Trophoblast cell (in vitro differentiated cells and primary cell): ENCODE data around the gene SMYD3.
"Not testable (repeated sequence)": the region's sequence is repeated elsewhere in the genome, so short reads cannot be mapped to it uniquely, and the experiment has no call there.

ENCODE experiments used
- DNase-seq, 2 donors: peaks; one replicate each; pipeline ENCODE4 v3.0.0-alpha.2; 2016
- H2AFZ ChIP-seq: 2 replicates; pipeline ENCODE4 v1.6.1; 2013; ENCODE audit warnings: low read length, moderate library complexity, mild to moderate bottlenecking; ENCODE audit not compliant: insufficient read depth, poor library complexity
- H2AK5ac ChIP-seq: 2 replicates; pipeline ENCODE4 v1.6.1; 2013; ENCODE audit warnings: mild to moderate bottlenecking, low read length
- H2BK120ac ChIP-seq: 2 replicates; pipeline ENCODE4 v1.6.1; 2013; ENCODE audit warnings: low read length, mild to moderate bottlenecking, moderate library complexity; ENCODE audit not compliant: insufficient read depth, poor library complexity
- H2BK12ac ChIP-seq: 2 replicates; pipeline ENCODE4 v1.6.1; 2013; ENCODE audit warnings: mild to moderate bottlenecking, low read length, moderate library complexity
- H2BK5ac ChIP-seq: 2 replicates; pipeline ENCODE4 v1.6.1; 2013; ENCODE audit warnings: low read length, low read depth, moderate library complexity, mild to moderate bottlenecking; ENCODE audit not compliant: poor library complexity
- H3K14ac ChIP-seq: 2 replicates; pipeline ENCODE4 v1.6.1; 2013; ENCODE audit warnings: mild to moderate bottlenecking, low read length
- H3K18ac ChIP-seq: 2 replicates; pipeline ENCODE4 v1.6.1; 2013; ENCODE audit warnings: mild to moderate bottlenecking, low read length
- H3K23ac ChIP-seq: 2 replicates; pipeline ENCODE4 v1.6.1; 2013; ENCODE audit warnings: low read length
- H3K27ac ChIP-seq: 2 replicates; pipeline ENCODE4 v1.5.1; 2013; ENCODE audit warnings: low read depth, mild to moderate bottlenecking, inconsistent platforms, low read length, moderate library complexity
- H3K27me3 ChIP-seq: 2 replicates; pipeline ENCODE4 v1.6.1; 2013; ENCODE audit warnings: inconsistent platforms, mild to moderate bottlenecking, low read length, moderate library complexity; ENCODE audit not compliant: insufficient read depth
- H3K36me3 ChIP-seq, 2 experiments: 1 replicate in 1 of 2; 2 replicates in 1 of 2; pipeline ENCODE4 v1.6.1; 2013; ENCODE audit warnings: low read length in 2 of 2, mild to moderate bottlenecking in 2 of 2, moderate library complexity in 1 of 2; ENCODE audit not compliant: insufficient read depth in 2 of 2, control insufficient read depth in 1 of 2
- H3K4ac ChIP-seq: 2 replicates; pipeline ENCODE4 v1.6.1; 2013; ENCODE audit warnings: low read depth, mild to moderate bottlenecking, low read length, moderate library complexity
- H3K4me1 ChIP-seq, 2 experiments: 1 replicate in 1 of 2; 2 replicates in 1 of 2; pipeline ENCODE4 v1.6.1; 2013; ENCODE audit warnings: low read length in 2 of 2, mild to moderate bottlenecking in 2 of 2, moderate library complexity in 1 of 2; ENCODE audit not compliant: insufficient read depth in 2 of 2, control insufficient read depth in 1 of 2
- H3K4me2 ChIP-seq: 2 replicates; pipeline ENCODE4 v1.6.1; 2013; ENCODE audit warnings: inconsistent platforms, mild to moderate bottlenecking, low read length, moderate library complexity
- H3K4me3 ChIP-seq: 2 replicates; pipeline ENCODE4 v1.5.1; 2013; ENCODE audit warnings: mild to moderate bottlenecking, low read depth, low read length, inconsistent platforms
- H3K79me1 ChIP-seq: one replicate; pipeline ENCODE4 v1.6.1; 2013; ENCODE audit warnings: low read length
- H3K79me2 ChIP-seq: 2 replicates; pipeline ENCODE4 v1.6.1; 2013; ENCODE audit warnings: low read length, mild to moderate bottlenecking; ENCODE audit not compliant: control insufficient read depth, insufficient read depth, poor library complexity
- H3K9ac ChIP-seq: 2 replicates; pipeline ENCODE4 v1.6.1; 2013; ENCODE audit warnings: mild to moderate bottlenecking, low read length
- H3K9me3 ChIP-seq: 2 replicates; pipeline ENCODE4 v1.6.1; 2013; ENCODE audit warnings: low read depth, mild to moderate bottlenecking, control low read depth, inconsistent platforms, low read length; ENCODE audit not compliant: insufficient read depth
- H4K12ac ChIP-seq: 2 replicates; pipeline ENCODE4 v1.6.1; 2013; ENCODE audit warnings: low read depth, mild to moderate bottlenecking, low read length, moderate library complexity
- H4K8ac ChIP-seq: 2 replicates; pipeline ENCODE4 v1.6.1; 2013; ENCODE audit warnings: low read depth, mild to moderate bottlenecking, low read length, moderate library complexity
- H4K91ac ChIP-seq: one replicate; pipeline ENCODE4 v1.6.1; 2013; ENCODE audit warnings: low read depth, mild to moderate bottlenecking, low read length, moderate library complexity
- WGBS: extraction: QIAGEN DNeasy Blood & Tissue Kit; methylation state at CpG from one replicate; pipeline ENCODE4 v1.1.7; 2013; ENCODE audit warnings: missing lambda C conversion rate; ENCODE audit not compliant: insufficient read length, insufficient coverage; ENCODE audit errors: extremely low coverage; 5-methylcytosine and 5-hydroxymethylcytosine counted together

SMYD3 gene

DNA sequence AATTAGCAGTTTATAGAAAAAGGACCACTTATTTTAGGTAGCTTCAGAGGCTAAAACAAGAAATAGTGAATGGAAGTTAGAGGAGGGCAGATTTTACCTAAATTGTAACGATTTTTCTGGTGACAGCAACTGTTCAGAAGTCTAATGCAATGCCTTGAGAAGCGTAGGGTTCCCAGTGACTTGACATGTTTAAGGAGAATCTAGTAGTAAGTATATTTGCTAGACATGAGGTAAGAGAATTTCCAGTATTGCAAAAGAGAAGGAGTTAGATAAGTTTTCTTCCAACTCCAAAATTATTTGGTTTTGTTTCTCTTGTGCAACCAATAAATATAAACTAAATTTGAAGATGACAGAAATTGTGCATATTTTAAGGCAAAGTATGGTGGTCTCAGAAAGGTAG, 140.0 kb downstream of the SMYD3 start:
- Histone ChIP-seq H4K12ac (no peak overlapping the region), H3K27me3 (no peaks in the 10 kb centered on the region), H3K18ac (no peak overlapping the region), H3K9ac (no peak overlapping the region), H2BK12ac (no peak overlapping the region), H3K79me1 (no peaks in the 10 kb centered on the region), H3K4me1 (no peaks in the 10 kb centered on the region), H3K27ac (no peak overlapping the region), H2AFZ (no peak overlapping the region), H2BK5ac (no peak overlapping the region), H3K4me3 (no peak overlapping the region), H3K4ac (no peak overlapping the region), H3K9me3 (no peaks in the 10 kb centered on the region), H3K79me2 (no peaks in the 10 kb centered on the region), H3K36me3 (no peaks in the 10 kb centered on the region), H4K91ac (no peak overlapping the region), H3K23ac (no peak overlapping the region), H2BK120ac (no peak overlapping the region), H2AK5ac (no peak overlapping the region), H3K4me2 (no peak overlapping the region), H4K8ac (no peak overlapping the region), H3K14ac (no peak overlapping the region)
- peak in 1 of 2 donors; percentile 34 for DNase-seq
- WGBS = no CpG with 5 or more reads among the region's 2 CpGs

DNA sequence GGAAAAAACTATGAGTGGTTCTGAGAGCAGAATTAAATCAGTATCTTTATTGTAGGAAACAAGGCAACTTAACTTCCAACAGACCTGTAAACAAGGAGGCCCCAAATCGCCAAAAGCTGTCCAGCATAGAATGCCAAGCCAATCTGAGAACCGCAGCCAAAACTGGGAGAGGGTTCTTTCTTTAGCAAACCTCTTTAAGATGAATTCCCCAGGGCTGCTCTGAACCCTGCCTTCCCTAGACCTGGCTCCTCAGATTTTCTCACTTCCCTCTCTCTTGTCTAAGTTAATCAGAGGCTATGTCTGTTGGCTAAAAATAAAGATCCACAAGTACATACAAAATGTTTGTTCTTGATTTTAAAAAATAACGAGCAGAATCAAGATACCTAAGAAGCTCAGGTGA, 141.4 kb downstream of the SMYD3 start:
- Histone ChIP-seq H3K4me1 (no peaks in the 10 kb centered on the region), H3K27me3 (no peaks in the 10 kb centered on the region), H3K9ac (no peak overlapping the region), H3K4me3 (no peak overlapping the region), H3K4ac (no peak overlapping the region), H2BK12ac (no peak overlapping the region), H3K18ac (no peak overlapping the region), H3K79me2 (no peaks in the 10 kb centered on the region), H4K8ac (no peak overlapping the region), H3K27ac (no peak overlapping the region), H3K4me2 (no peak overlapping the region), H4K12ac (no peak overlapping the region), H2AK5ac (no peak overlapping the region), H3K36me3 (no peaks in the 10 kb centered on the region), H4K91ac (no peak overlapping the region), H3K23ac (no peak overlapping the region), H2BK120ac (no peak overlapping the region), H2BK5ac (no peak overlapping the region), H3K9me3 (no peaks in the 10 kb centered on the region), H3K79me1 (no peaks in the 10 kb centered on the region), H2AFZ (no peak overlapping the region), H3K14ac (no peak overlapping the region)
- no CpG with 5 or more reads among the region's 3 CpGs for WGBS
- no peak for DNase-seq

DNA sequence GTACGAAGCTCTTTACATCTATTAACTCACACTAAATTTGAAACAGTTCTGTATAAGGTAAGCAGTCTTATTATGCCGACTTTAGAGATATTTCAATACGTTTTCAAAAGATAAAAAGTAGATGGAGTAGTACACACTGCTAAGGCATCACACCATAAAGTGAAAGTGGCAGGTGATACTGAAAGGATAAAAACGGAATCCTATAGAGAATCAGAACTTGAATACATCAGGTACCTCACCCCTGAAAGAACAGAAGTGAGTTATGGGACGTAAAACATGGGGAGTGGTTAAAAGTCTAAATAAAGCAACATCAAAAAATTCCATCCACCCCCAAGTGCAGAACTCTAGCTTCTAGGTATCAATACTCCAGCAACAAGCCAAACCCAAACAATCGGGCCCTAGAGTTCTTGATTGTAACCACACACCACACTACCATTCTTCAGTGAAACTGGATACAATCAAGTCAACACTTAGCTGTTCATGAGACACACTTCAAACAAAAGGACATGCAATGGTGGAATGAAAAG, 142.6 kb downstream of the SMYD3 start:
- Histone ChIP-seq H3K79me1 (no peaks in the 10 kb centered on the region), H3K14ac (no peak overlapping the region), H3K4me3 (no peak overlapping the region), H3K9ac (no peak overlapping the region), H4K12ac (no peak overlapping the region), H3K4ac (no peak overlapping the region), H3K4me1 (no peaks in the 10 kb centered on the region), H2BK12ac (no peak overlapping the region), H3K18ac (no peak overlapping the region), H4K91ac (no peak overlapping the region), H3K9me3 (no peaks in the 10 kb centered on the region), H3K27ac (no peak overlapping the region), H3K36me3 (no peaks in the 10 kb centered on the region), H3K79me2 (no peaks in the 10 kb centered on the region), H4K8ac (no peak overlapping the region), H3K4me2 (no peak overlapping the region), H3K23ac (no peak overlapping the region), H2BK5ac (no peak overlapping the region), H2AK5ac (no peak overlapping the region), H2BK120ac (no peak overlapping the region), H3K27me3 (no peaks in the 10 kb centered on the region), H2AFZ (no peak overlapping the region)
- DNase-seq = no peak
- WGBS = no CpG with 5 or more reads among the region's 6 CpGs

DNA sequence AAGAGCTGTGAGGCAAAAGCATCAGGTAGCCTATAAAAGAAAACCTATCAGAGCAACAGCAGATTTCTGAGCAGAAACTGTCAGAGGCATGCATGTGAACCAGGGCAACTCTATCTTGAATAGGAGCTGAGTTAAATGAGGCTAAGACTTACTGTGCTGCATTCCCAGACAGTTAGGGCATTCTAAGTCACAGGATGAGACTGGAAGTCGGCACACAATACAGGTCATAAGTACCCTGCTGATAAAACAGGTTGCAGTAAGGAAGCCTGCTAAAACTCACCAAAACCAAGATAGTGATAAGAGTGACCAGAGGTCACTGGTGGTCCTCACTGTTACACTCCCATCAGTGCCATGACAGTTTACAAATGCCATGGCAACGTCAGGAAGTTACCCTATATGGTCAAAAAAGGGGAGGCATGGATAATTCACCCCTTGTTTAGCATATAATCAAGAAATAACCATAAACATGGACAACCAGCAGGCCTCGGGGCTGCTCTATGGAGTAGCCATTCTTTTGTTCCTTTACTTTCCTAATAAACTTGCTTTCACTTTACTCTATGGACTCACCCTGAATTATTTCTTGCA, 150.0 kb downstream of the SMYD3 start:
- H2BK12ac ChIP-seq, H3K36me3 ChIP-seq, H3K4me3 ChIP-seq, H3K23ac ChIP-seq, H3K4me2 ChIP-seq, H3K14ac ChIP-seq, H3K79me2 ChIP-seq, H2AFZ ChIP-seq, H3K9me3 ChIP-seq, H2AK5ac ChIP-seq, H4K8ac ChIP-seq, H4K12ac ChIP-seq, H2BK120ac ChIP-seq, H2BK5ac ChIP-seq, H3K18ac ChIP-seq, H3K4ac ChIP-seq, H4K91ac ChIP-seq, H3K9ac ChIP-seq, H3K27me3 ChIP-seq: not testable (repeated sequence)
- Histone ChIP-seq H3K4me1 (peaks cover 15% of the 10 kb centered on the region in 2 experiments), H3K27ac (peak overlapping the region; percentile 100), H3K79me1 (peaks cover 18% of the 10 kb centered on the region)
- DNase-seq = peak; percentile 84
- WGBS = no CpG with 5 or more reads among the region's 3 CpGs
